ENCODE results near the gene BPGM.

The BPGM gene

DNA sequence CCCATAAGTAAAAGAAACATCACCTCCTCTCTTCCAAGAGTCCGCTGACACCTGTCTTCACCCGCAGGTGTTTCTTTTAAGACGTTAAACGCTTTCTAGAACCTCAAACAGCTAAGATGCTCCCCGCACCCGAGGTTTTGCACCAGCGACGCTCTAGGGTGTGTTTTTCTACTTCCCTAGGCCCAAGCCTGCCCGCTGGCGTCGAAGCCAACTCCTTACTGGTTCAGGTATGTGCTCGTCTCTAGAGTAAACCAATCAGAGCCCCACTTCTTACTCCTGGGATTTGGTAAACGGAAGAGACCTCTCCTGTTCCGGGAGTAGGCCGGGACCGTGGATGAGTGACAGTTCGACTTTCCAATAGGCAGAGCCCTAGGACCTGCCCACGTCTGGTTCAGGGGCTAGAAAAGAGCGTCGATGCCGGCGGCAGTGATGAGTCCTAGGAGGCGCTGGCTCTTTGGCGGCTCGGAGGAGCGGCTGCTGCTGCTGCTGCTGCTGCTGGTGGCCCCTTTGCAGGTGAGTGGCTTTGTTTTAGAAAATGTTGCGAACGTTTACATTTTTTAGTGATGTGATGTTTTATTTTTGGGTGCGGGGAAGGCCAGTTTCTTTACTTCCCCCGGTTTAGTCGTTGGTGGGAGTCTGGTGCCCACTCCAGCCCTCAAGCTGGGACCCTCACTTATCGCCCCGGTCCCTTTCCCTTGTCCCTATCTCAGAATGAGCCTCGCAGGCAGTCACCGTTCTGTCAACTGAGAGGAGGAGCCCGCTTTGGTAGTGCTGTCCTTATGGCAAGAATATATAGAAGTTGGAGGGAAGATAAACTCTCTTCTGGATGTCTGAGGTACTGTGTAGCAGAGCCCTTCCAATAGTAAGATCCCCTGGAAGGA, at the start of gene BPGM:
TSS of gene BPGM (plus strand) at position 429 of the 881 bp plus-strand sequence. CDS start 14,655 bp downstream, outside the sequence.
- DNase-seq: peak; percentile 99

GRCh38 chr7:134599371-134599770, 47.3 kb upstream of the BPGM start:
- no peak for DNase-seq

GRCh38 chr7:134601459-134601858, 45.2 kb upstream of the BPGM start:
- no peak for DNase-seq

DNA sequence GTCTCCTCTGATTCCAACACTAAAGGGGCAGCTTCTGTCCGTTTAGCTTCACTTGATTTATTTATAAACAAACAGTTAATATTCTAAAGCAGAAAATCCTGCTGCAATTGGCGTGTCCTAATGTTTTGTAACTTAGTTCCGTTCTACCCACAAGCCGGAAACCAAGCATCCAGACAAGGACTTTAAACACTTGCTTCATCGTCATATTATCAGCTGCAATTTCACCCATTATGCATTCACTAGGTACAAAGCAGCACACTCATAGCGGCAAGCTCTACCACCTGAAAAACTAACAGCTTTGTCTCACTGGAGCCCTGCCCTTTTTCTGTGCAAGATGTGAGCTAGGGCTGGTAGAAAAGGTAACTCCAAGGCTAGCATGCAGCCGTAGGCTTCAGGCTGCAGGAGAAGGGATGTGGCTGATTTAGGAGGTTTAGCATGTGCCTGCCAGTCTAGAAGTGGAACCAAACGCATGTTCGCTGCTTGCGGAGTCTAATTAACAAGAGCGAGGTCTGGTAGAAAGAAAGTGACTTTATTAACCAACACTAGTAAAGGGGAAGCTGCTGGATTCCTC, 43.7 kb upstream of the BPGM start:
- no peak for DNase-seq

DNA sequence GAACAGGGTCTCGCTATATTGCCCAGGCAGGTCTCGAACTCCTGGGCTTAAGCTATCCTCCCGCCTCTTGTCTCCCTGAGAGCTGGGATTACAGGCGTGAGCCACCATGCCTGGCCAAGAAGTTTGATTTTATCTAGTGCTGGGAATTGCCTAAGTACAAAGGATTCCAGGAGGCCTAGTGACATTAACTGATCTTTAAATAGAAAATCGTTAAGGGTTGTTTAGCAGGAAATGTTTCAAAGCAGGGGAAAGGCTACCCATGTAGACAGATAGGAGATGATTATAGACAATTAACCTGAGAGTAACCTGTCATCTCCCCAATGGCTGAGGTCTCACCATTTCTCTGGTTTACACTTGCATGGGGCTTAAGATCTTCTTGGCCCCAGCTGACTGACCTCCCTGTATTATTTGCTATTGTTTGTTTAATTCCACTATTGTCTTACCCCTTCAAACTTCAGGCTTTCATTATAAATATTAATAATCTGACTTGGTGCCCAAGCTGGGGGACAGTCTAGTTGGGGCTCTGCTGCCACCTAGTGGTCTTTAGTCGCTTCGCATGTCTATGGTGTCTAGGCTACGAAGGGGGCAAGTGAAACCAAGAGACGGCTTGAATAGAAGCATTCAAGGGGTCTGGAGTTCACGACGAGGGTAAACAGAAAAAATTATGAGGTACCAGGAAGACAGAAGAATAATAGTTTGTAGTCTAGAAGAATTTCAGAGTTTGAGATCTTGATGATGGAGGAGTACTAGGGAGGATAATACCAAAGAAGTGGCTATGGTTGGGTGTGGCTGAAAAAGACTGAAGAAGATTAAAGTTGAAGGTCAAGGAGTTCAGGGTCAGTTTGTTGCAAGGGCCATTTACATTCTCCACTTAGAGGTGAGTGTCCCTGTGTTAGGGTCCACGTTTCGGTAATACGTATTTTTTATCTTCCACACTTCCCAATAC, 40.4 kb upstream of the BPGM start:
- peak; percentile 64 for DNase-seq

DNA sequence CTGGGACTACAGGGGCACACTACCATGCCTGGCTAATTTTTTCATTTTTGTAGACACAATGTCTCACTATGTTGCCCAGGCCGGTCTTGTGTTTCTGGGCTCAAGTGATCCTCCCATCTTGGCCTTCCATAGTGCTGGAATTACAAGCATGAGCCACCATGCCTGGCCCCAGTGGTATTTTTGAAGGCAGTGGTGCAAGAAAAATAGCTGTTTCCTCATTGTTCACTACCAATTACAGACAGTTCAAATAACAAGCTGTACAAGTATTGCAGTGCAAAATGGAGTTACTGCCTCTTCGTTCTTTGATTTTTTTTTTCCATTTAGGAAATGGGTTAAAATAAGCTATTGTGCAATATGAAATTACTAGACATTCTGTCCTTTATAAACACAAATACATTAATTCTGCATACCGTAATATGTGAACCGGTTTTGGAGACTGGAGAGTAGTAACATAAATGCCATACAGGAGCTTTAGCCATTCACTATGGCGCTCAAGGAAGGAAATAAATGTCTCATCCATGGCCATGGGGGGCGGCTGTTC, 35.0 kb upstream of the BPGM start:
- DNase-seq: no peak

GRCh38 chr7:134612197-134612596, 34.5 kb upstream of the BPGM start:
- no peak for DNase-seq

DNA sequence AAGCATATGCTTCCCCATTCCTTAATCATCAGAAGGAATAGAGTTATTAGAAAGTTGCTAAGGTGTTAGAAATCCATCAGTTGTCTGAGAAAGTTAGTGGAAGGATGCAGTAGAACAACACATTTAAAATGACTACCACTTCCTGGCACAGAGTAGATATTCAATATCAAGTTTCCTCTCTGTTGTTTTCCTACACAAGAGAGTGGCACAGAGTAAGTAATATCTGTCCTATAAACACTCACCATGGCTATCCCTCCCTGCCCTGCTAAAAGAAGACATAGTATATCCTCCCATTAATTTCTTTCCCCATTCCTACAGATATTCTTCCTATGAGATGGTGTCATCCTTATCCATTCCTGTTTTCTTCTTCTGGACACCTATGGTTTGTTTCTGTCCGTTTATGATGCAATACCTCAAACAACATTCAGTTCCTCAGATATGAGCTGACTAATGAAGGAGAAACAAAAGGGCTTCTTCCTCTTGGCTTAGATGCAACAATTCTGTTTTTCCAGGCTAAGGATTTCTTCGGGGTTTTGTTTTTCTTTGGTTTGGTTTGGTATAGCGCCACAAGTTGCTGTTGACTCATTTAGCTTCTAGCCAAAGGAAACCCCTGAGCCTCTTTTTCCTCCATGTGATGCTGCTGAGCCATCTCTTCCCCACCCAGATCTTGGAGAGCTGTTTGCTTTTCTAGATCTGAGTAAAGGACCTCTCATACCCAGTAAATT, 32.9 kb upstream of the BPGM start:
- peak; percentile 37 for DNase-seq

- no peak for DNase-seq
Measured at GRCh38 chr7:134616611-134617010, 30.0 kb upstream of the BPGM start.

DNA sequence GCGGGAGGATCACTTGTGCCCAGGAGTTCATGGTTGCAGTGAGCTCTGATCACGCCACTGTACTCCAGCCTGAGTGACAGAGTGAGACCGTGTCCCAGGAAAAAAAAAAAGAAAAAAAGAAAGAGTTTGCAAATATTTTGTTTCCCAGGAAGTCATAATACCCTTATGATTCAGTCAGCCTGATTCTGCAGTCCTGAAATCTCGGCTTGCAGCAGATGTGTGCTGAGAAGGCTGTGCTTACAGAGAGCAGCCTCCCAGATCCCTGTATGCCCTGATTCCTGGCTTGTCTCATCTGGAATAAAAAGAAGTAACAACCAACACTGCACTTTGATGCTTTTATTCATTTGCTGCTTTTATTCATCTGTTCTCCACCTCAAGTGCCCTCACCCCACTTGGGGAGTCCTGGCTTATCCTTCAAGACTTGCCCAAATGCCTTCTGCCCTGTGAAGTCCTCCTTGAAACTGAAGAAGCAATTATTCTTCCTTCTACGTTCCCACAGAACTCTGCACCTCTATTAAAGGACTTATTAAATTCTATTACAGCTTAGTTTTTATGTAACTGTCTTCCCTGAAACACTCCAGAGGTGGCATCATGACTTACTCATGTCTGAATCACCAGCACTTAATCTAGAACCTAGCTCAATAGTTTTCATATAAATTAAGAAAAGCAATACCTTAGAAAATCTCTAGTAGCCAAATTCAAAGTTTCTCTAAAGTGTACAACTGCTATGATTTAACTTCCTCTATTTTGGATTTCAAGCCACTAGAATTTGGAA, 27.7 kb upstream of the BPGM start:
- DNase-seq: no peak

GRCh38 chr7:134619627-134620331, 26.9 kb upstream of the BPGM start:
- no peak for DNase-seq

- DNase-seq: no peak
Measured at GRCh38 chr7:134622303-134622995, 24.2 kb upstream of the BPGM start.

- no peak for DNase-seq
Measured at GRCh38 chr7:134623193-134623592, 23.5 kb upstream of the BPGM start.

DNA sequence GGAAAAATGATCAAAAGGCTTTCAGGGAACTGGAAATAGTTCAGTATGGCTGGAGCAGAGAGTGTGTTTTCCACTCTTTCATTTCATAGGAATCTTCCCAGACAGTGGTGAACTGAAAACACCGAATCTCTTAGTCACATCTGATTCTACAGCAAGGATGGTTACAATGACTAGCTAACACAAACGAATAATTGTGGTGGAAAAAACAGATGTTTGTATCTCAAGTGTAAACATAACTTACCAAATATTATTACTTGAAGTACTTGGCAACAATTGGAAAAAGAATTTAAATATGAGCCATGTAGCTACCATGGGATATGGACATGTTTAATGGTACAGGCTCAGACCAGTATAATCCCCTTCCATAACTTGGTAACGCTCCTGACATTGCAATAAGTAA, 21.1 kb upstream of the BPGM start:
- DNase-seq: no peak

- DNase-seq: no peak
Measured at GRCh38 chr7:134627109-134627774, 19.4 kb upstream of the BPGM start.

DNA sequence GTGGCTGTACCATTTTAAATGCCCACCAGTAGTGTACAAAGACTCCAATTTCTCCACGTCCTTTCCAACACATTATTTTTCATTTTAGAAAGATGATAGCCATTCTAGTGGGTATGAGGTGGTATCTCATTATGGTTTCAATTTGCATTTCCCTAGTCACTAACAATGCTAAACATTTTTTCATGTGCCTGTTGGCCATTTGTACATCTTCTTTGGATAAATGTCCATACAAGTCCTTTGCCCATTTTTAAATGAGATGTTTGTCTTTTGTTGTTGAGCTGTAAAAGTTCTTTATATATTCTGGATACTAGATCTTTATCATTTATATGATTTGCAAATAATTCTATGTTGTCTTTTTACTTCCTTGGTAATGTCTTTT, 18.9 kb upstream of the BPGM start:
- no peak for DNase-seq

DNA sequence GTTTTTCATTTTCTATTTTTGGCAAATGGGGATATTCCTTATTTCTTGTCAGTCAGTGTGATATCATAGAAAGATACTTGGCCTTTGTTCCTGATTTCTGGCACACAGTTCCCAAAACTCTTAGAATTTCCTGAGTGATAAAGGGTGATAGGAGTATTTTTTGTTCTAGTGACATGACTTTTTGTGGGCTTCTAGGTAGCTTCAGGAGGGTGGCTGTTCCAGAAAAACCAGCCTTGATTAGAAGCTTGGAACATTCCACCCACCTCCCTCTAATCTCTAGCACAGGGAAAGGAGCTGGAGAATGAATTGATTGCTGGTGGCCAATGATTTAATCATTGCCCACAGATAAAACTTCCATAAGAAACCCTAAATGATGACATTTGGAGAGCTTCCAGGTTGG, 17.2 kb upstream of the BPGM start:
- DNase-seq: no peak

DNA sequence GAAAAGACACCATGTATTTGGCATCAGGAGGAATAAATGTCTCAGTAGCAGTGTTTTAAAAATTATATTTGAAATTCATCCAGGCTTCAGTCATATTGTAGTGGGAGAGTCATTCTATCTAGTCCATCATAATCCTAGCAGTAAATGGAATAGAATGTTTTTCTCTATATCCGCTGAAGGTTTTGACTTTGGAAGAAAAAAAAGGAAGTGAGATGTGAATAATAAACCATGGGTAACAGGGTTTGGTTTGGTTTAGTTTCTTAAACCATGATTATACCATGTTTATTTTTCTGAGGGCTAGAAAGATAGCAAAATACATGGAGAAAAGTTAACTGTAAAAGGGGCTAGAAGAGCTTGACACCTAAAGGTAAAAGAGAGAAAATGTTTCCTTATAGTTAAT, 16.4 kb upstream of the BPGM start:
- DNase-seq: no peak

- no peak for DNase-seq
Measured at GRCh38 chr7:134630893-134631292, 15.8 kb upstream of the BPGM start.

- no peak for DNase-seq
Measured at GRCh38 chr7:134632052-134632451, 14.6 kb upstream of the BPGM start.
